ENCODE data around the gene MCRIP2.
A peak's percentile ranks its signal among the peaks of the same experiment; 100 is the strongest.

The MCRIP2 gene

GRCh38 chr16:667113-667779, 25.6 kb downstream of the MCRIP2 start:
- Histone ChIP-seq H3K27me3 (ENCODE audit: insufficient read depth, low read length, poor library complexity, severe bottlenecking) (no peaks in the 10 kb centered on the region), H3K9me3 (ENCODE audit: insufficient read depth, low read depth, low read length) (no peaks in the 10 kb centered on the region), H4K20me1 (ENCODE audit: insufficient read depth, low read length, poor library complexity, severe bottlenecking) (no peaks in the 10 kb centered on the region), H3K9me2 (replicated peaks; ENCODE audit: low read depth, low read length) (no peaks in the 10 kb centered on the region), H2AFZ (ENCODE audit: low read length) (peak overlapping the region; percentile 72; the same call in 1 of the 2 replicates), H3K79me2 (ENCODE audit: insufficient read depth, low read length) (peaks cover 17% of the 10 kb centered on the region; the same call in 1 of the 2 replicates), H3K4me3 (ENCODE audit: low read length, poor library complexity, severe bottlenecking) (peak overlapping the region; percentile 80), H3F3A (ENCODE audit: low read depth) (no peaks in the 10 kb centered on the region), H3K9ac (ENCODE audit: low read depth, low read length, poor library complexity, severe bottlenecking) (peak overlapping the region; percentile 90), H3K36me3 (ENCODE audit: insufficient read depth, low read length) (no peaks in the 10 kb centered on the region), H3K4me2 (ENCODE audit: low read depth, low read length, poor library complexity, severe bottlenecking) (peak overlapping the region; percentile 48), H3K4me1 (ENCODE audit: insufficient read depth, low read length, poor library complexity, severe bottlenecking) (peaks cover 5% of the 10 kb centered on the region)
- TF ChIP-seq, protein P1, sequence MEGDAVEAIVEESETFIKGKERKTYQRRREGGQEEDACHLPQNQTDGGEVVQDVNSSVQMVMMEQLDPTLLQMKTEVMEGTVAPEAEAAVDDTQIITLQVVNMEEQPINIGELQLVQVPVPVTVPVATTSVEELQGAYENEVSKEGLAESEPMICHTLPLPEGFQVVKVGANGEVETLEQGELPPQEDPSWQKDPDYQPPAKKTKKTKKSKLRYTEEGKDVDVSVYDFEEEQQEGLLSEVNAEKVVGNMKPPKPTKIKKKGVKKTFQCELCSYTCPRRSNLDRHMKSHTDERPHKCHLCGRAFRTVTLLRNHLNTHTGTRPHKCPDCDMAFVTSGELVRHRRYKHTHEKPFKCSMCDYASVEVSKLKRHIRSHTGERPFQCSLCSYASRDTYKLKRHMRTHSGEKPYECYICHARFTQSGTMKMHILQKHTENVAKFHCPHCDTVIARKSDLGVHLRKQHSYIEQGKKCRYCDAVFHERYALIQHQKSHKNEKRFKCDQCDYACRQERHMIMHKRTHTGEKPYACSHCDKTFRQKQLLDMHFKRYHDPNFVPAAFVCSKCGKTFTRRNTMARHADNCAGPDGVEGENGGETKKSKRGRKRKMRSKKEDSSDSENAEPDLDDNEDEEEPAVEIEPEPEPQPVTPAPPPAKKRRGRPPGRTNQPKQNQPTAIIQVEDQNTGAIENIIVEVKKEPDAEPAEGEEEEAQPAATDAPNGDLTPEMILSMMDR (conservative IDR thresholded peaks at IDR 0.05; ENCODE audit: low read length): no peak
- TF ChIP-seq EZH2phosphoT487 (IDR thresholded peaks at IDR 0.05; ENCODE audit: borderline replicate concordance): no peak

GRCh38 chr16:667780-668518, 26.3 kb downstream of the MCRIP2 start, which contains the start of gene RHOT2:
Gene RHOT2 (plus strand): TSS chr16:668132. CDS start chr16:668200, 68 bp downstream.
- Histone ChIP-seq H3K27me3 (ENCODE audit: insufficient read depth, low read length, poor library complexity, severe bottlenecking) (no peaks in the 10 kb centered on the region), H4K20me1 (ENCODE audit: insufficient read depth, low read length, poor library complexity, severe bottlenecking) (no peaks in the 10 kb centered on the region), H3K79me2 (ENCODE audit: insufficient read depth, low read length) (peaks cover 17% of the 10 kb centered on the region; the same call in 1 of the 2 replicates), H3K4me1 (ENCODE audit: insufficient read depth, low read length, poor library complexity, severe bottlenecking) (peaks cover 5% of the 10 kb centered on the region), H3K4me3 (ENCODE audit: low read length, poor library complexity, severe bottlenecking) (peak within 1 kb of the TSS; percentile 80), H3K9me2 (replicated peaks; ENCODE audit: low read depth, low read length) (no peaks in the 10 kb centered on the region), H2AFZ (ENCODE audit: low read length) (peak within 1 kb of the TSS; percentile 72; the same call in 1 of the 2 replicates), H3K9me3 (ENCODE audit: insufficient read depth, low read depth, low read length) (no peaks in the 10 kb centered on the region), H3K9ac (ENCODE audit: low read depth, low read length, poor library complexity, severe bottlenecking) (peak within 1 kb of the TSS; percentile 90), H3K36me3 (ENCODE audit: insufficient read depth, low read length) (no peaks in the 10 kb centered on the region), H3K4me2 (ENCODE audit: low read depth, low read length, poor library complexity, severe bottlenecking) (peak within 1 kb of the TSS; percentile 67), H3F3A (ENCODE audit: low read depth) (no peaks in the 10 kb centered on the region)
- no peak for TF ChIP-seq EZH2phosphoT487 (IDR thresholded peaks at IDR 0.05; ENCODE audit: borderline replicate concordance)
- TF ChIP-seq, protein P1 (conservative IDR thresholded peaks at IDR 0.05; ENCODE audit: low read length): peak; percentile 60

GRCh38 chr16:668519-669171, 27.0 kb downstream of the MCRIP2 start:
- peaks cover 5% of the 10 kb centered on the region for H3K4me1 ChIP-seq (ENCODE audit: insufficient read depth, low read length, poor library complexity, severe bottlenecking)
- peak overlapping the region; percentile 80 for H3K4me3 ChIP-seq (ENCODE audit: low read length, poor library complexity, severe bottlenecking)
- no peaks in the 10 kb centered on the region for H3K9me3 ChIP-seq (ENCODE audit: insufficient read depth, low read depth, low read length)
- H3K79me2 ChIP-seq (ENCODE audit: insufficient read depth, low read length): peaks cover 17% of the 10 kb centered on the region; the same call in 1 of the 2 replicates
- TF ChIP-seq, protein P1 (conservative IDR thresholded peaks at IDR 0.05; ENCODE audit: low read length): no peak
- TF ChIP-seq EZH2phosphoT487 (IDR thresholded peaks at IDR 0.05; ENCODE audit: borderline replicate concordance): no peak
- peak overlapping the region; percentile 90 for H3K9ac ChIP-seq (ENCODE audit: low read depth, low read length, poor library complexity, severe bottlenecking)
- no peaks in the 10 kb centered on the region for H3K27me3 ChIP-seq (ENCODE audit: insufficient read depth, low read length, poor library complexity, severe bottlenecking)
- H2AFZ ChIP-seq (ENCODE audit: low read length): 0 out of 2 replicates have a peak overlapping the region, but pooled peaks have one; percentile 45
- no peaks in the 10 kb centered on the region for H3F3A ChIP-seq (ENCODE audit: low read depth)
- peak overlapping the region; percentile 67 for H3K4me2 ChIP-seq (ENCODE audit: low read depth, low read length, poor library complexity, severe bottlenecking)
- no peaks in the 10 kb centered on the region for H3K36me3 ChIP-seq (ENCODE audit: insufficient read depth, low read length)
- H4K20me1 ChIP-seq (ENCODE audit: insufficient read depth, low read length, poor library complexity, severe bottlenecking): no peaks in the 10 kb centered on the region
- H3K9me2 ChIP-seq (replicated peaks; ENCODE audit: low read depth, low read length): no peaks in the 10 kb centered on the region

Measured in Loucy (cell line).